Activated T-cell treated with anti-CD3 and anti-CD28 coated beads for 24 hours (primary cell): ENCODE data around the gene SLC25A39.

Experiments
- DNase-seq: peaks from one replicate; pipeline ENCODE4 v3.0.0-alpha.2; 2020; ENCODE audit warnings: low read depth

The SLC25A39 gene

DNA sequence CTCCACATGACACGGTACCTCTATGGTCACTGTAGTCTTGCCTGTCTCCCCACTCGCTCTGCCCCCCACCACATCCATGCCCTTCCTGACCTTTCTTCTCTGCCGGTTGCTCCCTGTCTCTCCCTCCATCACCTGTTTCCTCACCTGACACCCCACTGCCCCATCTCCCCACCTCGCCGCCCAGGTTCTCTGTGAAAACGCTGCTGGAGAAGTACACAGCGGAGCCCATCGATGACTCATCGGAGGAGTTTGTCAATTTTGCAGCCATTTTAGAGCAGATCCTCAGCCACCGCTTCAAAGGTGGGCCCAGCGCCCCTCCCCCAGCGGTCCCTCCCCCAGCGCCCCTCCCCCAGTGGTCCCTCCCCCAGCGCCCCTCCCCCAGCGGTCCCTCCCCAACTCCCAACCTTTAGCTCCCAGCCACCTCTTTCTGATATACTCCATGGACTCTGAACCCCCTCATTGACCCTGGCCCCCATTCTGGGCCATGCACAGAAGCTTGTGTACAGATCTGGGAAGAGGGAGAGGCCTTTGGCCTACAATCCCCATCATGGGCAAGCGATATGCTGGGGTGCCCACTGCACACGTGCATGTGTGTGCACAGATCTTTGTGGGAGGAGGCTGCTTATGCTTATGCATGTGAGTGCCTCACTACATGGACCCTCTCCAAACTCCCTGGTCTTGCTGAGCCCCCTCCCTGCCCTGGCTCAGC is 12.1 kb downstream of the SLC25A39 start:
- no peak for DNase-seq

DNA sequence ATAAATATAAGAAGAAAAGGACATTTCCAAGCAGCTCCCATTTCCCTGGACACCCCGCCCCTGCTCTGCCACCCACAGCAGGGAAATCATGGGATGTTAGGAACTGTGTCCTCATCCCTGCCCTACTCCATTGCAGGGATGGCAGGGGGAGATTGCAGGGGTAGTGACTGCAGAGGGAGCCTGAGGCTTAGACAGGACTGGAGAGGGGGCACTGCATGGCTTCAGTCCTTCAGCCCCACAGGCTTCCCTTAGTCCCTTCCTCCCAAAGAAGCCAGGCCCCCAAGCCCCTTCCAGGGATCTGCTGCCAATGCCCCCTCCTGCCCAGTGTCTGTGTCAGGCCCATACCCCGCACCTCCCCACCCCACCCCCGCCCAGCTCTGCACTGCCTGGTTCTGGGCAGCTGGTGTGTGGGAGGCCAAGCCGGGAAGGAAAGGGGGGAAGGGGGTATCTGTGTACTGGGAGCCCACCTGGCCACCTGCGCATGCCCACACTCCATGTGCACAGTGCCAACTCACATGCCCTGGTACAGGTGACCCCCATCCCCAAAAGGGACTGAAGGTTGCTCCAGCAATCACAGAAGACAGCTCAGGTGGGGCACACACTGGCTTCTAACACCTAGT is 13.0 kb downstream of the SLC25A39 start:
- no peak for DNase-seq

- DNase-seq, result no peak
Measured at GRCh38 chr17:44310609-44311376, 13.8 kb downstream of the SLC25A39 start.

- no peak for DNase-seq
Measured at GRCh38 chr17:44310188-44310587, 14.4 kb downstream of the SLC25A39 start.

- DNase-seq, result no peak
Measured at GRCh38 chr17:44309472-44309871, 15.2 kb downstream of the SLC25A39 start.

- DNase-seq, result no peak
Measured at GRCh38 chr17:44308865-44309264, 15.8 kb downstream of the SLC25A39 start.

GRCh38 chr17:44308320-44308818 is 16.3 kb downstream of the SLC25A39 start, which contains the start of gene RUNDC3A:
Gene RUNDC3A (plus strand): TSS chr17:44308601. CDS start chr17:44308833, 232 bp downstream.
- peak; percentile 81 for DNase-seq

DNA sequence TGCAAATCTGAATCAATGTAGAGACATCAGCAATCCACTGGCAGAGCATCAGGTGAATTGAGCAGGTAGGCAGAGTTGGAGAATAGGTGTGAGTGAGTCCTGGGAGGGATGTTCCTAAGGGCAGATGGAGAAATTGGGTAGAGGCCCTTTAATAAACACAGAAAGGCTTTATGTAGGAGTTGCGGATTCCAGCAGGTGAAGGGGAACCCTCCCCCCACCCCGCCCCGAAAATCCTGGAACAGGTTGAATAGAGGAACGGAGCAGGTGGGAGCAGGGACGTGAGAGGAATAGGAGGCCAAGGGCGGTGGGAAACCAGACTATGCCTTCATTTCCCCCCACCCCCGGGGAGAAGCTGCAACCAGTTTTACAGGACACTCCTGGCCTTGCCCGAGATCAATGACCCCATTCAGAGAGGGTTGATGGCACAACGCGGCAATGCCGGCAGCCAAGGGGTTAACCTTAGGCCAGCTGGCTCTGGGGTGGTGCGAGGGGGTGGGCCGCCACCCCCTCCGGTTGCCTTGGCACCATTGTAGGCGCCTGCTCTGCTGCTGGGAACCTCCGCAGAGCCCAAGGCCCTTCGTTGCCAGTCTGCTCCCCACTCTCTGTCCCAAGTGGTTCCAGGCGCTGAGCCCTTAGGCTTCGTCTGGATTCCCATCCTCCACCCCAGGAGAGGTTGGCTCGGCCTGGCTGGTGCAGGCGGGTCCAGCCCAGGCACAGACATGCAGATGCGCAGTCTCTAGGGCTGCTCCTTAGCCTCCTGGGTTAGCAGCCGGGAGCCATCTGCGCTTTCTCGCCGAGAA is 17.0 kb downstream of the SLC25A39 start:
- no peak for DNase-seq

- no peak for DNase-seq
Measured at GRCh38 chr17:44304651-44305050, 20.0 kb downstream of the SLC25A39 start.

GRCh38 chr17:44297975-44298374 is 26.6 kb downstream of the SLC25A39 start:
- no peak for DNase-seq

- no peak for DNase-seq
Measured at GRCh38 chr17:44293509-44294226, 31.0 kb downstream of the SLC25A39 start.

DNA sequence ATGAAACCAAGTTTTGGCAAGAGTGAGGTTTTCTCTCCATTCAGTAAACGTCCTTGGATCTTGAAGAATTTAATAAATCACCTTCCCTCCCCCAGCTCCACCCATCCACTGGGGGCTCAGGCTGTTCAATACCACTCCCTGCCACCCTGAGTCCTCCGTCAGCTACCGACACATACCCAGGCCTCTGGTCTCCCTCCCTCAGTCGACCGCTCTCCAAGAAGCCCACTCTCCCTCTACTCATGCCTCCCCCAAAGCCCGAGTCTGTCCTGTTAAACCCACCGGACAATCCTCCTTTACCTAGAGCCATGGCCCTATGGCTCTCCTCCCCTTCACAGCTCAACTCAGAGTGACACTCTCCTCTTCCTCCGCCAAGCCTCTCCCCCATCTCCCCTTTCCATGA is 37.0 kb downstream of the SLC25A39 start:
- no peak for DNase-seq

DNA sequence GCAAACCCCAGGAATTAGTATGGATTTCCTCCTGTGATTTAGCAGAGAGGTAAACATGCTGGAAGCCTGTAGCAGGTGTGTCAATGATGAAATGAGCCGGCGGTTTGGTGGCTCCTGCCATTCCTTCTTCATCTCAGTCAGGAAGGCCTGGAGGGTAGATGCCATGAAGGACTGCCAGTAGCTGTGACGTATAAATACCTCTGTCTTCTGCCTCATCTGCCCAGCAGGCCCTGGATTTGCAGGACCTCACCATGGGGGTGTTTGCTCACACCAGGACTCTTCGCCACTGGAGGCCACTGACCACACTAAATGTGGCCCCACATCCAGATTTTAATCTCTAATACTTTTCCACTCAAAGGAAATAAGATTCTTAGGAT is 40.6 kb downstream of the SLC25A39 start:
- DNase-seq, result no peak

- no peak for DNase-seq
Measured at GRCh38 chr17:44283344-44284023, 41.1 kb downstream of the SLC25A39 start.

- no peak for DNase-seq
Measured at GRCh38 chr17:44282264-44282663, 42.4 kb downstream of the SLC25A39 start.

- no peak for DNase-seq
Measured at GRCh38 chr17:44281570-44281969, 43.1 kb downstream of the SLC25A39 start.

DNA sequence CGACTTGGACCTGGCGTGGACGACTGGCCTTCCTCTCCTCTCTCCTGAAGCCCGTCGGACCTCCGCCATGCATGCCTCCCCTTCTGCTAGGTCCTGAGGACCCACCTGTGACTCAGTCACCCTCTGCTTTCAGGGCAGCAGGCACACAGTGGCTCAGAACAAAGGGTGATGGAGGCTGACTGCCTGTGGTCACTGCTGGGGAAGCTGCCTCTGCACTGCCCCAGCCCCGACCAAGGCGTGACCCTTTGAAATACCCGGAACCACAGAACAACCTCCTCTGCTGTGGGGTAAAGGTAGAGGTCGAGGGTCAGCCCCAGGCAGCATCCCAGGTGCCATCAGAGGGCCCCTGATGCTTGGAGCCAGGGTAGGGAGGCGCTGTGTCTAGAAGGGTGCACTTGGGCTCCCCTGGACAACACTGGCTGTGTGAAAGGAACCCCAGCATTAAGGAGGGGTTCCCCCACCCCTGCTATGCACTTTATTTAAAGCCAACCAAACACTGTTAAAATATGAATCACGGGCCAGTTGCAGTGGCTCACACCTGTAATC is 44.2 kb downstream of the SLC25A39 start:
- DNase-seq, result no peak

DNA sequence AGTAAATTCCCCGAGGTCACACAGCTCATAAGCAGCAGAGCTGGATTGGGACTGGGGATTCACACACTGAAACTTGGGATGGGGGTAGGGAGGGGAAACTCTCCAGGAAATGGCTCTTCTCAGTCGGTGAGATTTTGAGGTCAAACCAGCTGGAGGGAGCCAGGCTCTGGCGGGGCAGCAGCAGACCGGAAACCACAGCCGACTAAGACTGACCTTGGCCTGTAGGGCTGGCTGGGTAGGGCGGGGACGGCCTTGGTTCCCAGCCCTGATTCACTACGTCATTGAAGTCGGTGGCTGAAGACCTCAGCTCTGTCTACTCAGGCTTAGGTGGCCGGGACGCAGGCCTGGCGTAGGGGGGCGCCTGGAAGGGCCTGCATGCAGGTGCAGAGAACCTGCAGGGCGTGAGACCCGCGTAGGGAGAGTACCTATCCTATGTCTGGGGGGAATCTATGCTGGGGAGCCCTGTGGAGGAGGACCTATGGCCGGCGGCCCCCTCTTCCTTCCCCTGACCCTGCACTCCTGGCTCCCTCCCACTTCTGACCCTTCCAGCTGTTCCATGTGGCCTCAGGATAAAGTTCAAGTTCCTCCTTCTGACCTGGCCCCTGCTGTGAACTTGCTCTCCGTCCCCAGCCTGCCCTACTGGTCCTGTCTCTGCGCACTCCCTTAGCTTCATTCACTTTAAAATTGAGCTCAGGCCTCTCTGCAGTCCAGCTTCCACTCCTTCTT is 44.8 kb downstream of the SLC25A39 start:
- DNase-seq, result no peak

DNA sequence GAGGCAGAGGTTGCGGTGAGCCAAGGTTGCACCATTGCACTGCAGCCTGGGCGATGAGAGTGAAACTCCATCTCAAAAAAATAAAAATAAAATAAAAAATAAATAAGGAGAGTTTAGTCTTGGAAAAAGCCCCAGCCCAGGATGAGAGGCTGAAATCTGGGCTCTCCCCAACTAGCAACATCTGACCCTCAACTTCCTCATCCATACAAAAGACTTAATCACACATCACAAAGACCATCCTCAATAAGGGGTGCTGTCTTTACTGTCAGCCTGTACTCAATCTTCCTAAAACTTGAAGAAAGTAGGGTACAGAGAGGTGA is 45.3 kb downstream of the SLC25A39 start:
- DNase-seq, result no peak

DNA sequence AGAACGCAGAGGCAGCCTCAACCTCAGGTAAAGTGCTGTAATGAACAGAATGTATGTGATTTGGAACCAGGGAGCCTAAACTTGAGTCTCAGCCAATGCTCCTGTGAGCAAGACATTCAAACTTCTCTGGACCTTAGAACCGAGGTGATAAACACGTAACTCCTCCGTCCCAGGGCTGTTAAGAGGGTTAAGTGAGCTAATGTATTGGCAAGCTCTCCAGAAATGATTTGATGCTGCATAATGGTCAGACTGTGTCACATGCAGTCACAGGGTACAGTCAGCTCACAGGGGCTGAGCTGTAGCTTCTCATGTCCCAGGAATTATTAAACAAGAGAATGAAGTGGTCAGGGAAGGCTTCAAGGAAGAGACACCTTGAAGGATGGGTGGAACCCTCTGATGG is 46.6 kb downstream of the SLC25A39 start:
- DNase-seq, result no peak
